C4-2B (cell line): ENCODE measurements around the gene CDH23.

Experiments used
- H3K27ac ChIP-seq: fragments of 450-650 bp; 2 replicates; pipeline ENCODE4 v1.5.1; 2017
- CTCF ChIP-seq: fragments of 450-650 bp; conservative IDR thresholded peaks from 2 replicates; pipeline ENCODE4 v1.5.1; 2017; ENCODE audit warnings: mild to moderate bottlenecking
- ZFX ChIP-seq: fragments of 450-650 bp; IDR thresholded peaks from 2 replicates; pipeline ENCODE4 v1.6.1; 2017

The CDH23 gene

GRCh38 chr10:71455035-71455434 is 58.3 kb downstream of the CDH23 start:
- TF ChIP-seq ZFX (no peak), CTCF (no peak)

GRCh38 chr10:71456631-71457030 is 59.9 kb downstream of the CDH23 start:
- H3K27ac ChIP-seq = no peak overlapping the region
- TF ChIP-seq ZFX (no peak), CTCF (no peak)

More at GRCh38 chr10:71455035-71455434, 58.3 kb downstream of the CDH23 start:
- H3K27ac ChIP-seq = no peak overlapping the region

- TF ChIP-seq CTCF (no peak), ZFX (no peak)
- H3K27ac ChIP-seq = no peak overlapping the region
Measured at GRCh38 chr10:71457908-71458307, 61.2 kb downstream of the CDH23 start.

GRCh38 chr10:71458387-71458786 is 61.7 kb downstream of the CDH23 start:
- no peak overlapping the region for H3K27ac ChIP-seq
- TF ChIP-seq ZFX = no peak
- TF ChIP-seq CTCF = no peak

GRCh38 chr10:71459513-71459912 is 62.8 kb downstream of the CDH23 start:
- no peak for TF ChIP-seq CTCF
- TF ChIP-seq ZFX = no peak
- no peak overlapping the region for H3K27ac ChIP-seq

GRCh38 chr10:71460615-71461014 is 63.9 kb downstream of the CDH23 start:
- TF ChIP-seq ZFX (no peak), CTCF (no peak)
- no peak overlapping the region for H3K27ac ChIP-seq

- TF ChIP-seq CTCF (no peak), ZFX (no peak)
- H3K27ac ChIP-seq = no peak overlapping the region
Measured at GRCh38 chr10:71461457-71461856, 64.7 kb downstream of the CDH23 start.
